GM21360 (cell line): ENCODE measurements around the gene AKR7A2.
"Not testable (repeated sequence)": the region's sequence is repeated elsewhere in the genome, so short reads cannot be mapped to it uniquely, and the experiment has no call there.

Experiments
- ATAC-seq: cut with Tn5 transposase; IDR thresholded peaks from one replicate; pipeline ENCODE4 v1.9.1; 2021; ENCODE audit warnings: mild to moderate bottlenecking, moderate library complexity; ENCODE audit not compliant: unreplicated experiment

Gene AKR7A2

DNA sequence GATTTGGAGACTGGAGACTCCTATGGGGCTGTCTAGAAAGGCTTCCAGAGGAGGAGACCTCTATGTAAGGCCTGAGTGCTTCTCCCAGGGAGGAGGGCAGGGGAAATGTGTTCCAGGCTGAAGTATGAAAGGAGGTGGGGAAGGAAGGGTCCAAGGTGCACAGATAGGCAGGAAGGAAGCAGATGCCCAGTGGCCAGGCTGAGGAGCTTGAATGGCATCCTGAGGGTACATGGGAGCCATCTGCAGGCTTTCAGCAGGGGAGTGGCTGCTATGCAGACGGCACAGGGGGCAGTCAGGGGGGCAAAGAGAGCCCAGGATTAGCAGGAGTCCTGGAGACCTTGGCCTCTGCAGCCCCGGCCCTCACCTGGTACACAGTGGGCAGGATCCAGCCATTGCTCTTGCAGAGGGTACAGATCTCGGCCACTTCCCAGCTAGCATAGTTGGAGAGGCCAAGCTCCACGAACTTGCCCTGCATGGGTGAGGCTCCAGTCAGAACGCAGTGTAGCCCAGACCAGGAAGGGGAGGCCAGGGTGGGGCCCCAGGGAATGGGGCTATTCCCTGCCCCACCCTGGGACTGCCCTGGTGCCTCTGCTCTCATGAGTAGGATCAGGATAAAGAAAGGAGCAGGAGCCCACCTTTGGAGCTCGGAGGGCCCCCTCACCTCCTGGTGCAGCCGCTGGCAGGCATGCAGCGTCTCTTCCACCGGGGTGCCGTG lies 4.0 kb downstream of the AKR7A2 start:
- ATAC-seq = no peak

DNA sequence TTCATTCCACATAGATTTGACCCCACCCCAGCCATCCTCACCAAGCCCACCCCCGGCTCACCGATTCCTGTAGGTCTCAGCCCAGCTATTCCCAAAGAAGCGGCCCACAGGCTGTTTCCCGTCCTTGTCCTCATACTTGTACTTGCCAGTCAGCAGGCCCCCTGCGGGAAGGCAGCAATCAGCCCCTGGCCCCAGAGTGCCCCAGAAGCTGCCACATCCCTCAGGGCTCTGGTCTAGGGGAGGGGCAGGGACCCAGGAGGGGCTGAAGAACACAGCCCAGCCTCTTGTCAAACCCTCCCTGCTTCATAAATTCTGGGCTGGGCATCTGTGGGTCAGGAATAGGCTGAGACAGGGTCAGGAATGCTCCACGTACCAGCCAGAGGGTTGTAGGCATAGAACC lies 5.0 kb downstream of the AKR7A2 start:
- ATAC-seq = no peak

DNA sequence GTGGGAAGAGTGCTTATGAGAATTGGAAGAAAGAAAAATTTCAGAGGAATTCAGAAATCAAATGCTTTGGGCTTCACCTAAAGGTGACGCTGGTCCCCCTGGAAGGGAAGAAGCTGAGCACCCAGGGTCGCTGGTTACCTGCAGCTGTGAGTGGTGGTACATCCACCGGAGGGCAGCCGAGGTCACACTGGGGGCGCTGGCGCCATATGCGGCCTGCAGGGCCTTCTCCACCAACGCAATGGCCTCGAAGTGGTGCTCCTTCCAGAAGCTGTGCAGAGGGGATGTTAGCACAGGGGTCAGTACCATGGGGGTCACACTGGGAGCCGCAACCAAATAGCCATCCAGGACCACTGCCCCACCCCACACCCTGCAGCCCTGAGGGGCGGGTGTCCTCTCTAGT lies 6.1 kb downstream of the AKR7A2 start:
- no peak for ATAC-seq

DNA sequence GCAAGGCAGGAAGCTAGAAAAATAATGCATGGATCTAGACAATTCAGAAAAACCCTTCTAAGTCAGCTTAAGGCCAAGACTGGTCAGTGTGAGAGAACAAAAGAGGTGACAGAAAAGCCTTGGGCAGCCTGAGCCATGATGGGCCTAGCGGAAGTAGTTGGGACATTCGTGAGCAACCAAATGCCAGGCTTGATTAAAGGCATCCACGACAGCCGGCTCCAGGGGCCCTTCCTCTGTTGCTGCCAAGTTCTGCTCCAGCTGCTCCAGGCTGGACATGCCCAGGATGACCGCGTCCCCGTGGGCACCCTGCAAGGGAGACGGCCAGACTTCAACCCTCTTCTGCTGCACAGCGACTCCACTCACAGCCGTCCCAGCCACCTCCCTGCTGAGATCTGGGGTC lies 7.9 kb downstream of the AKR7A2 start:
- ATAC-seq = not testable (repeated sequence)

DNA sequence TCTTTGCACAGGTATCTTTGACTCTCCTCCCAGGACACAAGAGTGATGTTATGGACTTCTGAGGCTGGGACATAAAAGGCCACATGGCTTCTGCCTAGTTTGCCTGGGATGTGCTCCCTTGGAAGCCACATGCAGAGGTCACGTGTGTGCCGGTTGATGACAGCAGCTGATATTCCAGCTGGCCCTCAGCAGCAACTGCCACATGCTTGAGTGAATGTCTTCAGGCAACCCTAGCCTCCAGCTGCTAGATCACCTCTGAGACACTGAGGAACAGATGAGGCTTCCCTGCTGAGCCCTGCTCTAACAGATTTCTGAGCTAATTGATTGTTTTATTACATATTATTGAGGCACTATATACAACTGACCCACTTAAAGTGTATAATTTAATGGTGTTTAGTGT lies 11.7 kb downstream of the AKR7A2 start:
- ATAC-seq = no peak

DNA sequence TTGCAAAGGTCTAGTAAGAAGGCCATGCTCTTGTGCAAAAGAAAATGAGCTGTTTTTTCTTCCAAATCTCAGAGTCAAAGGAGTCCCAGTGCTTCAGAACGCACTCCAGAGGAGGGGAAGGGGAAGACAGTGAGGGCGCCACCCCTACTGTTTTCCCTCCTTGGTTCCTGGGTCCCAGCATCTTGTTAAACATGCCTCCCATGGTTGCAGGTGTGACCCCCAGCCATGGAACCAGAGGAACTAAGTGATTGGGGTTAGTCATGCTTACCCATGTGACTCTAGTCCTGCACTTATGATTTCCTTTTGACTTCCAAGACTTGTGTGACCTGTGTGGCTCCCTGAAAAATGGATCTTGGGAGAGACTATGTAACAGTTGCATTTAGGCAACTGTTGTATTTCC lies 17.3 kb downstream of the AKR7A2 start:
- ATAC-seq = no peak

DNA sequence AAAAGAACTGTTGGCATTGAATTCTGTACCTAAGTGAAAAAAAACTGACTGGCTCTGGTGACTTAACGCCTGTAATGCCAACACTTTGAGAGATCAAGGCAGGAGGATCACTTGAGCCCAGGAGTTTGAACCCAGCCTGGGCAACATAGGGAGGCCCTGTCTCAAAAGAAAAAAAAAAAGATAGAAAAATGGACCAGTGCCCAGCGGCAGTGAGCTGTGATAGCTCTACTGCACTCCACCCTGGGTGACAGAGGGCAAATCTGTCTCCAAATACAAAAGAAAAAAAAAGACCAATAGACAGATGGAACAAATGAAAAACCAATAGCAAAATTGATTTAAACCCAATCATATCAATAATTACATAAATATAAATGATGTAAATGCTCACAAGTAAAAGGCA lies 22.7 kb downstream of the AKR7A2 start:
- ATAC-seq = no peak

DNA sequence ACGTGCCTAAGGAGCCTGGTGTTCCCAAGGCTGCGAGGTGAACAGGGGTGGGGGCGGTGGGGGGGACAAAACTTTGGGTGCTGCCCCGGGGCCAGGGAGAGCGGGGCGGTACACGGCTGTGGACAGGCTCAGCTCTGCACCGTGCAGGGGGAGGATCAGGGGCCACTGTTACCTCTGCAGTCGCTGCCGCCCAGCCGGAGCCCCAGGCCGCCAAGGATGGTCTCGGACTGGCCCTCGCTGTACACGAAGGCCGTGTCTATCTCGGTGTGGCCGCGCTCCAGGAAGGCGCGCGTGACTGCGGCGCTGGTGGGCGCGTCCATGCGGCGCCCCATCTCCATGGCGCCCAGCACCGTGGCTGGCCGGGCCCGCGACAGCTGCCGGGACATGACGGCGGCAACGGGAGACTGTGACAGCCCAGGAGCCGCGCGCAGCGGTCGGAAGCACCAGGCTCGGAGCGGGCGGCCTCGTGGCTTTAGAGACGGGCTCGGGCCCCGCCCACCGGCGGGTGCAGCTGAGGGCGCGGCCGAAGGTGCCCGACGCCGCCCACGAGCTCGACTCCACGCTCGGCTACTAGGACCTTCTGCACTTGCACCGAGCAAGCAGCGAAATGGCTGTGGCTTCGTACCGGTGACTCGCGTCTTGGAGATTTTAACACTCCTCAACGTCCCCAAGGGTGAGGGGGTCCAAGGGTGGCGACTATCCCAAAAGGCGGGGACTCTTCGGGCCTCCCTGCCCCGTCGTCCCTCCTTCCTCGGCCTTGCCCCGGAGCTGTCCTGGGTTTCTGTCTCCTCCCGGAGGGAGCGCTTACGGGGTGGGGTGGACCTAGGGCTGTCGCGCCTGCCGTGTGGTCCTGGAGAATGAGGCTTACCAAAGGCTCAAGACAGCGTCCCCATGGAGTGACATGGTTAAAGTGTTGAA lies 23.4 kb downstream of the AKR7A2 start, which contains the start of gene AKR7A3:
AKR7A3 (minus strand) TSS at position 447 of the 918 bp plus-strand sequence; CDS start at position 386, 61 bp downstream.
- not testable (repeated sequence) for ATAC-seq

DNA sequence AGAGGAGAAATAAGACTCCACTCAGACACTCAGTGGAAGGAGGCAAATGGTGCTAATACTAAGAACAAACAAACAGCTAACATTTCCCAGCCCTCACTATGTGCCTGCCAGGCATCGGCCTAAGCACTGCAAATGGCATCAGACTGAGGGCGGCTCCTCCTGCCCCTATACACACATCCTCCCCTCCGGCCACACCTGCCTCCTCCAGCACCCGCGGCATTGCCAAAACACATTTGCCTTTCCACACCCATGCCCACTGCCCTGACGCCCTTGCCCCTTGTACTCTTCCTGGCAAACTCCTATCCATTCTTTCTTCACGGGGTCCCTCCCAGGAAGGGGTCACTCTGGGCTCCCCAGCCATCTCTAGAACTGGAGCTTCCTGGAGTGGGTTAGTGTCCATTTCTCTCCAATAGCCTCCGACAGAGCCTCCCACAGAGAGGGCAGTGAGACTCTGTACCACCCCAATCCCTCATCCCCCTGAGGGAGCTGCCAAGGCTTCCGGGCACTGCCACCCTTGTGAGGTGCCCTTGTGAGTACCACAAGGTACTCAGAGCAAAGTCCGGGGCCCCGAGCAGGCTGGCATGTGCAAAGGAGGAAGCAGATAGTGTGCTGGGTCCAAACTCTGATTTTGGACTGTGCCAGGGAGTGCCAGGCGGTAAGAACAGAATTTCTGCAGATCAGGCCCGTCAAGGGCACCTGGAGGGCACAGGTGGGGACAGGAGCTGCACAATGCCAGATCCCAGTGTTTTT lies 24.3 kb downstream of the AKR7A2 start:
- no peak for ATAC-seq

DNA sequence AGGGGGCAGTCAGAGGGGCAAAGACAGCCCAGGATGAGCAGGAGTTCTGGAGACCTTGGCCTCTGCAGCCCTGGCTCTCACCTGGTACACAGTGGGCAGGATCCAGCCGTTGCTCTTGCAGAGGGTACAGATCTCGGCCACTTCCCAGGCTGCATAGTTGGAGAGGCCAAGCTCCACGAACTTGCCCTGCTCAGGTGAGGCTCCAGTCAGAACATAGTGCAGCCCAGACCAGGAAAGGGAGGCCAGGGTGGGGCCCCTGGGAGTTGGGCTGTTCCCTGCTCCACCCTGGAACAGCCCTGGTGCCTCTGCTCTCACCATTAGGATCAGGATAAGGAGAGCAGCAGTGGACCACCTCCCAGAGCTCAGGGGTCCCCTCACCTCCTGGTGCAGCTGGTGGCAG lies 26.1 kb downstream of the AKR7A2 start:
- ATAC-seq = not testable (repeated sequence)

DNA sequence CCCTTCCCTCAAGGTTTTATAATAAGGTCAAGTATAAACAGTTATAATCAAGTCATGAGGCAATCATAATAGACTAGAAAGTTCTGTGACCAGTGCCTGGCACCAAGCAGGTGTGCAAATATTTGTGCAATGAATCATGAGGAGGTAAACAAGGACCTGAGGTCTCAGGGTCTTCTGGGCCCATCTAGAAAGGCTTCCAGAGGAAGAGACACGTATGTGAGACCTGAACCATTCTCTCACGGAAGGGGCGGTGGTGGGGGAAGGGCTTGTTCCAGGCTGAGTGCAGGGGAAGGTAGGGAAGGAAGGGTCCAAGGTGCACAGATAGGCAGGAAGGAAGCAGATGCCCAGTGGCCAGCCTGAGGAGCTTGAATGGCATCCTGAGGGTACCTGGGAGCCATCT lies 26.6 kb downstream of the AKR7A2 start:
- ATAC-seq = not testable (repeated sequence)

DNA sequence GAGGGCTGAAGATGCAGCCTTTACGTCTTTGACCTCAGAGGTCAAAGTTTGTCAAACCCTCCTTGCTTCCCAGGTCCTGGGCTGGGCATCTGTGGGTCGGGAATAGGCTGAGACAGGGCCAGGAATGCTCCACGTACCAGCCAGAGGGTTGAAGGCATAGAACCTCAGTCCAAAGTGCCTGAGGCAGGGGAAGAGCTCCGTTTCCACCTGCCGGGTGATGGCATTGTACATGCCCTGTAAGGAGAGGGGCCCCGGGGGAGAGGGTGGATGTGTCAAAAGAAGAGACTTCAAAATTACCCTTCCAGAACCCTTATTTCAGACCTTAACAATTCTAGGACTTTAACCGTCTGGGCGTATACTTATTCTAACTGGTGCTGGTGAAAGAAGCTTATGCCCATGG lies 27.1 kb downstream of the AKR7A2 start:
- ATAC-seq = no peak

DNA sequence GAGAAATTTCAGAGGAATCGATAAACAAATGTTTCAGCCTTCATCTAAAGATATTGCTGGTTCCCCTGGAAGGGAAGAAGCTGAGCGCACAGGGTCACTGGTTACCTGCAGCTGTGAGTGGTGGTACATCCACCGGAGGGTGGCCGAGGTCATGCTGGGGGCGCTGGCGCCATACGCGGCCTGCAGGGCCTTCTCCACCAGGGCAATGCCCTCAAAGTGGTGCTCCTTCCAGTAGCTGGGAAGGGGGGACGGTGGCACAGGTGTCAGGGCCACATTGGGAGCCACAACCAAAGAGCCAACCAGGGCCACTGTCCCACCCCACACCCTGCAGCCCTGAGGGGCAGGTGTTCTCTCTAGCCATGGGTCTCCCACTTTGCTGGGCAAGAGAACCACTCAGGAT lies 28.1 kb downstream of the AKR7A2 start:
- no peak for ATAC-seq

DNA sequence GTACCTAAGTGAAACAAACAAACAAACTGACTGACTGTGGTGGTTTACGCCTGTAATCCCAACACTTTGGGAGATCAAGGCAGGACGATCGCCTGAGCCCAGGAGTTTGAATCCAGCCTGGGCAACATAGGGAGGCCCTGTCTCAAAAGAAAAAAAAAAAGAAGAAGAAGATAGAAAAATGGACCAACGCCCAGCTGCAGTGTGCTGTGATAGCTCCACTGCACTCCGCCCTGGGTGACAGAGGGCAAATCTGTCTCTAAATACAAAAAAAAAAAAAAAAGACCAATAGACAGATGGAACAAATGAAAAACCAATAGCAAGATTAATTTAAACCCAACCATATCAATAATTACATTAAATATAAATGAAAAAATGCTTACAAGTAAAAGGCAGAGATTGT lies 37.3 kb downstream of the AKR7A2 start:
- no peak for ATAC-seq

DNA sequence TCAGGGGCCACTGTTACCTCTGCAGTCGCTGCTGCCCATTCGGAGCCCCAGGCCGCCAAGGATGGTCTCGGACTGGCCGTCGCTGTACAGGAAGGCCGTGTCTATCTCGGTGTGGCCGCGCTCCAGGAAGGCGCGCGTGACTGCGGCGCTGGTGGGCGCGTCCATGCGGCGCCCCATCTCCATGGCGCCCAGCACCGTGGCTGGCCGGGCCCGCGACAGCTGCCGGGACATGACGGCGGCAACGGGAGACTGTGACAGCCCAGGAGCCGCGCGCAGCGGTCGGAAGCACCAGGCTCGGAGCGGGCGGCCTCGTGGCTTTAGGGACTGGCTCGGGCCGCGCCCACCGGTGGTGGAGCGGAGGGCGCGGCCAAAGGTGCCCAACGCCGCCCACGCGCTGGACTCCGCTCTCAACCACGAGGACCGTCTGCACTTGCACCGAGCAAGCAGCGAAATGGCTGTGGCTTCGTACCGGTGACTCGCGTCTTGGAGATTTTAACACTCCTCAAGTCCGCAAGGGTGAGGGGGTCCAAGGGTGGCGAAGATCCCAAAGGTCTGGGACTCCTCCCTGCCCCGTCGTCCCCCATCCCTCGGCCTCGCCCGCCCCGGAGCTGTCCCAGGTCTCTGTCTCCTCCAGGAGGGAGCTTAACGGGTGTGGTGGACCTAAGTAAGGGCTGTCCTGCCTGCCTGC lies 38.0 kb downstream of the AKR7A2 start:
- not testable (repeated sequence) for ATAC-seq

DNA sequence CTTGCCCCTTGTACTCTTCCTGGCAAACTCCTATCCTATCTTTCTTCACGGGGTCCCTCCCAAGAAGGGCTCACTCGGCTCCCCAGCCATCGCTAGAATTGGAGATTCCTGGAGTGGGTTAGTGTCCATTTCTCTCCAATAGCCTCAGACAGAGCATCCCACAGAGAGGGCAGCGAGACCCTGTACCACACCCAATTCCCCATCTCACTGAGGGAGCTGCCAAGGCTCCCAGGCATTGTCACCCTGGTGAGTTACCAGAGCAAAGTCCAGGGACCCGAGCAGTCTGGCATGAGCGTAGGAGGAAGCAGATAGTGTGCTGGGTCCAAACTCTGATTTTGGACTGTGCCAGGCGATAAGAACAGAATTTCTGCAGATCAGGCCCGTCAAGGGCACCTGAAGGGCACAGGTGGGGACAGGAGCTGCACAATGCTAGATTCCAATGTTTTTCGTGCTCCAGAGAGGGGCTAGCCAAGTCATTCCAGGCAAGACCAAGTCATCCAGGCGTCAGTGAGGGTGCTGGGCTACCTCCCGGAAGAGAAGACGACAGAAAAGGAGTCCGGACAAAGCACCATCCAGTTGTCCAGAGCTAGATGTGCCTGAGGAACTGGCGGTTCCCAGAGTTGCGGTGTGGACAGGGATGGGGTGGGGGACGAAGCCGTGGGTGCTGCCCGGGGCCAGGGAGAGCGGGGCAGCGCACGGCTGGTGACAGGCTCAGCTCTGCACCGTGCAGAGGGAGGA lies 38.7 kb downstream of the AKR7A2 start:
- no peak for ATAC-seq

DNA sequence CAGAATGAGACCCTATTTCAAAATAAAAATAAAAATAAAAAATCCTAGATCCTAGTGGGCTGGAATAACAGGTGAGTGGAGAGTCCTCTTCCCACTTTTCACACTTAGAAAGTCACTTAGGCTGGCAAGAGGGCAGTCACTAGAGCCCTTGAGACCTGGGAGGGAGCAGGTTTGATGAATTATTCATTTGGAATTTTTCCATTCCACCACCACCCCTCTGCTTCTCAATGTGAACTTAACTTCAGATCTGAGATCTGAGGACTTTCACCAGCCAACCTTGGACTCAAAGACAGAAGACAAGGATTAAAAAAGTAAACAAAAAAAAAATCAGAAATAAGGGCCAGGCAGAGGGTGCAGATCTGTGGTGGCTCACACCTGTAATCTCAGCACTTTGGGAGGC lies 39.9 kb downstream of the AKR7A2 start:
- ATAC-seq = no peak

DNA sequence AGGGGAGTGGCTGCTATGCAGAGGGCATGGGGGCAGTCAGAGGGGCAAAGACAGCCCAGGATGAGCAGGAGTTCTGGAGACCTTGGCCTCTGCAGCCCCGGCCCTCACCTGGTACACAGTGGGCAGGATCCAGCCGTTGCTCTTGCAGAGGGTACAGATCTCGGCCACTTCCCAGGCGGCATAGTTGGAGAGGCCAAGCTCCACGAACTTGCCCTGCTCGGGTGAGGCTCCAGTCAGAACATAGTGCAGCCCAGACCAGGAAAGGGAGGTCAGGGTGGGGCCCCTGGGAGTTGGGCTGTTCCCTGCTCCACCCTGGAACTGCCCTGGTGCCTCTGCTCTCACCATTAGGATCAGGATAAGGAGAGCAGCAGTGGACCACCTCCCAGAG lies 41.6 kb downstream of the AKR7A2 start:
- ATAC-seq = not testable (repeated sequence)

DNA sequence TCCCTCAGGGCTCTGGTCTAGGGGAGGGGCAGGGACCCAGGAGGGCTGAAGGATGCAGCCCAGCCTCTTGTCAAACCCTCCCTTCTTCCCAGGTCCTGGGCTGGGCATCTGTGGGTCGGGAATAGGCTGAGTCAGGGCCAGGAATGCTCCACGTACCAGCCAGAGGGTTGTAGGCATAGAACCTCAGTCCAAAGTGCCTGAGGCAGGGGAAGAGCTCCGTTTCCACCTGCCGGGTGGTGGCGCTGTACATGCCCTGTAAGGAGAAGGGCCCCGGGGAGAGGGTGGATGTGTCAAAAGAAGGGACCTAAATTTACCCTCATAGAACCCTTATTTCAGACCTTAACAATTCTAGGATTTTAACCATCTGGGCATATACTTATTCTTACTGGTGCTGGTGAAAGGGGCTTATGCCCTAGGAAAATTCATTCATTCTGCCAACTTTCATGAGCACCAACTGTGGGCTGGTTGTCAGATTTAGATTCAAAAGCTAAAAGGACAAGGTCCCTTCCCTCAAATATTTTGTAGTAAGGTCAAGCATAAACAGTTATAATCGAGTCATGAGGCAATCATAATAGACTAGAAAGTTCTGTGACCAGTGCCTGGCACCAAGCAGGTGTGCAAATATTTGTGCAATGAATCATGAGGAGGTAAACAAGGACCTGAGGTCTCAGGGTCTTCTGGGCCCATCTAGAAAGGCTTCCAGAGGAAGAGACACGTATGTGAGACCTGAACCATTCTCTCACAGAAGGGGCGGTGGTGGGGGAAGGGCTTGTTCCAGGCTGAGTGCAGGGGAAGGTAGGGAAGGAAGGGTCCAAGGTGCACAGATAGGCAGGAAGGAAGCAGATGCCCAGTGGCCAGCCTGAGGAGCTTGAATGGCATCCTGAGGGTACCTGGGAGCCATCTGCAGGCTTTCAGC lies 42.3 kb downstream of the AKR7A2 start:
- not testable (repeated sequence) for ATAC-seq
